IPS-18a (cell line): ENCODE measurements around the gene ZNF827.

Experiments
- H3K27ac ChIP-seq: one replicate; pipeline ENCODE4 v1.5.1; 2013; ENCODE audit warnings: low read length
- H3K27me3 ChIP-seq: one replicate; pipeline ENCODE4 v1.6.1; 2013; ENCODE audit warnings: mild to moderate bottlenecking, low read length; ENCODE audit not compliant: control insufficient read depth, insufficient read depth
- H3K36me3 ChIP-seq: one replicate; pipeline ENCODE4 v1.6.1; 2013; ENCODE audit warnings: low read depth, low read length; ENCODE audit not compliant: control insufficient read depth
- H3K4me1 ChIP-seq: one replicate; pipeline ENCODE4 v1.6.1; 2013; ENCODE audit warnings: low read depth, low read length; ENCODE audit not compliant: control insufficient read depth
- H3K4me3 ChIP-seq: one replicate; pipeline ENCODE4 v1.5.1; 2013; ENCODE audit warnings: low read length
- H3K9ac ChIP-seq: one replicate; pipeline ENCODE4 v1.6.1; 2013; ENCODE audit warnings: mild to moderate bottlenecking, low read length, moderate library complexity
- H3K9me3 ChIP-seq: one replicate; pipeline ENCODE4 v1.6.1; 2013; ENCODE audit warnings: low read depth, low read length; ENCODE audit not compliant: control insufficient read depth

ZNF827 gene

GRCh38 chr4:145944886-145945285, 6.3 kb upstream of the ZNF827 start:
- Histone ChIP-seq H3K27me3 (no peaks in the 10 kb centered on the region), H3K27ac (no peak overlapping the region), H3K4me1 (no peaks in the 10 kb centered on the region), H3K9me3 (no peaks in the 10 kb centered on the region), H3K36me3 (no peaks in the 10 kb centered on the region), H3K4me3 (no peak overlapping the region), H3K9ac (no peak overlapping the region)

DNA sequence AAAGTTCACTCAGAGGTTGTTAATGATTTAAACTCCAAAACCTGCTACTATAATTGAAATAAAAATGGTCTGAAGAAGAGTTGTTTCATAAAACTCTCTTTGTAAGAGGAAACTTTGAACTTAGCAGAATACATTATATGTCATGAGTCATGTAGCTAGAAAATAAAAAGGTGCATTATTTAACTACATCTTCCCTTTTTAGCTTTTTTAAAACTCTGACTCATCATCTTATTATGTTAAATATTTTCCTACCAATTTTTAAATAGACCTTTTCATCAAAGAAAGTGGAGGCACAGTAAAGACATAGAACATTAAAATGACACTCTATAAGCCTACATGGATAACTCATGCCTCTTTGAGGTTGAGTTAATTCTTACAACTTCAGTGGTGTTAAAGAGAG, 1.2 kb upstream of the ZNF827 start:
- Histone ChIP-seq H3K9me3 (no peaks in the 10 kb centered on the region), H3K36me3 (no peaks in the 10 kb centered on the region), H3K27ac (no peak overlapping the region), H3K4me1 (peaks cover 16% of the 10 kb centered on the region), H3K27me3 (no peaks in the 10 kb centered on the region), H3K9ac (no peak overlapping the region), H3K4me3 (no peak overlapping the region)

DNA sequence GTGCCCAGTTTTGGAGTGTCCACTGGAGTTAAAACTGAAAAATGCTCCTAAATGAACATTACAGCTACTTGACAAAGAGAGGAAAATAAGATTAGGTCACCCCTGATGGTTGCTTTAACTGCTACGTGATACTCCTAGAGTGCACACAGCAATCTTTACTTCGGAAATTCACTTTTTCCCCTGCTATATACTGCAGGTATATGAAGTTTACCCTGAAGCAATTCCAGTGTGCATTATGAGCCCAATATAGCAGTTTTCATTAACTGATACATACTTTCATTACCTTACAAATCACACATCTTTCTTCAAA, 773 bp upstream of the ZNF827 start:
- no peaks in the 10 kb centered on the region for H3K27me3 ChIP-seq
- no peaks in the 10 kb centered on the region for H3K9me3 ChIP-seq
- peak overlapping the region; percentile 93 for H3K4me3 ChIP-seq
- H3K9ac ChIP-seq: peak overlapping the region; percentile 91
- peaks cover 21% of the 10 kb centered on the region for H3K4me1 ChIP-seq
- H3K27ac ChIP-seq: no peak overlapping the region
- no peaks in the 10 kb centered on the region for H3K36me3 ChIP-seq

DNA sequence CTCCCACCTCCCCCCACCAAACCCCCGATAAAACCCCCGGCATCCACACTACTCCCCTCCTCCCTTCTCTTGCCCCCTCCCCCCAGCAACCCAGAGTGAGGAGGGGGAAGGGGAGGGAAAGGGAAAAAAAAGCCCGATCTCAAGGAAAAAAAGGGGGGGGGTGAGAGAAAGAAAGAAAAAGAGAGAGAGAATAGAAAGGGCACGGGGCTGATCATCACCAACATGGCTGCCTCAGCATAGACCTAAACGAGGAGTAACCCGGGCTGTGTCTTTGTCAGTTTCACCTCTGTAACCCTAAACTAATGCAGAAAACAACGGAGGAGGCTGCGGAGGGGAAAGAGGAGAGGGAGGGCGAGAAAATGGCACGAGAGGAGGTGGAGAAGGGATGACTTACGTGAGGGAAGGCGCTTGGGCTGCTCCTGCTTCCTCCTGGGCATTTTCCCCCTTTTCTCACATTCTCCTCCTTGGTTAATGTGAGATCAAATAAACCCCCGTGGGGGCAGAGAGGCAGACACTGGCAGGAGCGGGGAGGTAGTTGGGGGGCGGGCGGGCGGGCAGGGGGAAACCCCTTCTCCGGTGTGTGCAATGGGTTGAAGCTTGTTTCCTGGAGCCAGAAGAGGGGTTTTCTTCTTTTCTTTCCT, 532 bp downstream of the ZNF827 start:
- Histone ChIP-seq H3K9ac (peak overlapping the region; percentile 91), H3K4me1 (peaks cover 32% of the 10 kb centered on the region), H3K36me3 (no peaks in the 10 kb centered on the region), H3K4me3 (peak overlapping the region; percentile 93), H3K27ac (peak overlapping the region; percentile 96), H3K27me3 (no peaks in the 10 kb centered on the region), H3K9me3 (no peaks in the 10 kb centered on the region)

- Histone ChIP-seq H3K4me3 (peak overlapping the region; percentile 93), H3K4me1 (peaks cover 32% of the 10 kb centered on the region), H3K9me3 (no peaks in the 10 kb centered on the region), H3K9ac (peak overlapping the region; percentile 92), H3K27me3 (no peaks in the 10 kb centered on the region), H3K36me3 (no peaks in the 10 kb centered on the region), H3K27ac (peak overlapping the region; percentile 96)
Observed at GRCh38 chr4:145936997-145937901, 1.4 kb downstream of the ZNF827 start.

DNA sequence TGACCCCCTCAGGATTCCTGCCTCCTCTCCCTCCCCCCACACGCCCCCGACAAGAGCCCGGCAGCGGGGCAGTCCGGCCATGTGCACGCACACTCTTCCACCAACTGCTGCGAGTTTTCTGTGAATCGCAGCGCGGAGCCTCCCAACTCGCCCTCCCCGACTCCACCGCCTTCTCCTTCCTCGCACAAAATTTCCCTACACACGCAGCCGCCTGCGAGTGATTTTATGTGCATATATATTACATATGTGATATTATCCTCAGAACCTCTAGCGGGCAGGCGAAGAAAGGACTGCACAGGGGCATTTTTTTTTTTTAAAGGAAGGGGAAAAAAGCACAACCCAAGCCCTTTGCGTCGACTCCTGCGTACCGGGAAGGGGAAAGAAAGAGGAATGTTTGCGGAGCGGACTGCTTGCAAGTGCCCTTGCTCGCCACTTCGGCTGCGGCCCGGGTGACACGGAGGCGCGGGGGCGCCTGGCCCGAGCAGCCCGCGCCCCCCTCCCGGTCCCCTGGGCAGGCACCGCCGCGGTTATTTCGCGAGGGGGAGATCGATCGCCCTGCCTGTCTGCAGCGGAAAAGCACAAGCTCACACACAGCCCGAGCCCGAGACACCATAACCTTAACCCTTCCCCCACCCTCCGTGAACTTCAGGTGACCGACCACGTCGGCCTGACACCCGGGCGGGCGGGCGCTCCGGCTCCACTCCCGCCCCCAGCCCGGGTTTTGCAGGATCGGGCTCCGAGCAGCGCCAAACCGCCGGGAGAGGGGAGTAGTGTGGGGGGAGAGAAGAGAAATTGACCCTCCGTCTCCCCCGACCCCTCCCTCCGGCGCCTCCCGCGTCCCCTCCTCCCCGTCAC, 2.3 kb downstream of the ZNF827 start:
- Histone ChIP-seq H3K27ac (peak overlapping the region; percentile 57), H3K36me3 (no peaks in the 10 kb centered on the region), H3K9ac (peak overlapping the region; percentile 92), H3K27me3 (no peaks in the 10 kb centered on the region), H3K9me3 (no peaks in the 10 kb centered on the region), H3K4me1 (peaks cover 32% of the 10 kb centered on the region), H3K4me3 (peak overlapping the region; percentile 89)

GRCh38 chr4:145935253-145936141, 3.1 kb downstream of the ZNF827 start:
- no peak overlapping the region for H3K27ac ChIP-seq
- H3K4me3 ChIP-seq: peak overlapping the region; percentile 89
- H3K4me1 ChIP-seq: peaks cover 34% of the 10 kb centered on the region
- H3K9me3 ChIP-seq: no peaks in the 10 kb centered on the region
- H3K9ac ChIP-seq: peak overlapping the region; percentile 92
- no peaks in the 10 kb centered on the region for H3K27me3 ChIP-seq
- no peaks in the 10 kb centered on the region for H3K36me3 ChIP-seq

DNA sequence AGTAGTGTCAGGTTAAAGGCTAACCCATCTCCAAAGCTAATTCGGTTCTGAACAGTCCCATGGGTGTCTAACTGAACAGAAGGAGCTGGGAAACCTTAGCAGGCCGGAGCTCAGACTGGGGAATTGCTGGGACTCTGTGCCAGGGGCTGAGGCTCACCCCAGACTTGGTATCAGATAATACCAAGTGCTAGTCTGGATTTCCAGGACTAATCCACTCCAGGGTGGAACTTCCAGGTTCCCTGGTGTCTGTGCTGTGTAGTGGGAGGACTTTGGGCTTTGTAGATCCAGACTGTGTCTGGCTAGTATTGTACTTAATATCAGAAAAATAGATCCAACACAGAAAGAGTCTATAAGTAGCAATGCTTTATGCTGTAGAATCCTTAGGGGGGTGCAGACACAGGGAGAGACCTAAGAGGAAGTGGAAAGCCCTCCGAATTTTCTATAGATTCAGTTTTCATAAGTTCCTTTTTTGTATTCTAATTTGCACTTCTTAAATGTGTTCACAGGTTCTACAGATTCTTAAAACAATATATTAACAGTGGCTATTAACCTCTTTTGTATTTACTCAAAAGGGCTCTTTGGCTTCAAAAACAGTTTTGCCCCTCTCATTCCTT, 4.1 kb downstream of the ZNF827 start:
- Histone ChIP-seq H3K27me3 (no peaks in the 10 kb centered on the region), H3K4me1 (peaks cover 35% of the 10 kb centered on the region), H3K4me3 (peak overlapping the region; percentile 89), H3K27ac (no peak overlapping the region), H3K9me3 (no peaks in the 10 kb centered on the region), H3K36me3 (no peaks in the 10 kb centered on the region), H3K9ac (peak overlapping the region; percentile 92)

DNA sequence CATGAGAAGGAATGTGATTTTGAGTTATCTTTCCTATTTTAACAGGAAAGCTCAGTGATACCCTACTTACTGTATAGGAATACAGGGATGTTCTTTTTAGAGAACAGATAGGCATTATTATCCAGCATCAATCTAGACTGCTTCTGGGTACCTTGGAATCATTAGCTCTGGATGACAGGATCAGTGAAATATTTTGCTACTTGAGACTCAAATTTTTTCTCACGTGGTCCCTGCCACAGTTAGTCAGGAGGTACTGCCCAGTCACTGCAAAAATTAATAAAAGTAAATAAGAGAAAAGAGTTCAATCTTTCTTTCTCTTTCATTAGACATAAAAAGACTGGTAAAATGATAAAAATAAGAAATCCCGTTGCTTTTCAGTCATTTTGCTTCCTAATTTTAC, 5.5 kb downstream of the ZNF827 start:
- Histone ChIP-seq H3K4me1 (peaks cover 28% of the 10 kb centered on the region), H3K36me3 (no peaks in the 10 kb centered on the region), H3K9ac (no peak overlapping the region), H3K9me3 (no peaks in the 10 kb centered on the region), H3K4me3 (no peak overlapping the region), H3K27me3 (no peaks in the 10 kb centered on the region), H3K27ac (no peak overlapping the region)

DNA sequence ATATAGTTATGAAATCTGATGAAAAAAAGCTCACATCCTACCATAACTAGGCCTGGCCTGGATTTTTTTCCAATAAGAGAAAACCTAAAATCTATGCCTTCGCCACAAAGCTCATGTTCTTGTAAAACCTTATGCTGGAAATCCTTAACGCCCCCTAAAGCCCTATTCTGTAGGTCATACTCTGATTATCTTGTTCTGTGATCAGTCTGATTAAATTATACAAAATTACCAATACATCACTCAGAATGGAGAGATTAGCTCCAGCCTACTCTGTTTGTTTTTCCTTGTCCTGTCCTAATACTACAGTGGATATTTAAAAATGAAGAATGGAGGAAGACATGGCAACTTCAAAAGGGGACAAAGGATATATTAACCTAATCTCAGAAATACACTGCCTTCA, 7.2 kb downstream of the ZNF827 start:
- no peaks in the 10 kb centered on the region for H3K9me3 ChIP-seq
- no peak overlapping the region for H3K9ac ChIP-seq
- H3K27me3 ChIP-seq: no peaks in the 10 kb centered on the region
- no peak overlapping the region for H3K27ac ChIP-seq
- H3K4me1 ChIP-seq: peaks cover 28% of the 10 kb centered on the region
- no peaks in the 10 kb centered on the region for H3K36me3 ChIP-seq
- H3K4me3 ChIP-seq: no peak overlapping the region
